Measurements from ENCODE around the gene CLEC16A.

The CLEC16A gene

DNA sequence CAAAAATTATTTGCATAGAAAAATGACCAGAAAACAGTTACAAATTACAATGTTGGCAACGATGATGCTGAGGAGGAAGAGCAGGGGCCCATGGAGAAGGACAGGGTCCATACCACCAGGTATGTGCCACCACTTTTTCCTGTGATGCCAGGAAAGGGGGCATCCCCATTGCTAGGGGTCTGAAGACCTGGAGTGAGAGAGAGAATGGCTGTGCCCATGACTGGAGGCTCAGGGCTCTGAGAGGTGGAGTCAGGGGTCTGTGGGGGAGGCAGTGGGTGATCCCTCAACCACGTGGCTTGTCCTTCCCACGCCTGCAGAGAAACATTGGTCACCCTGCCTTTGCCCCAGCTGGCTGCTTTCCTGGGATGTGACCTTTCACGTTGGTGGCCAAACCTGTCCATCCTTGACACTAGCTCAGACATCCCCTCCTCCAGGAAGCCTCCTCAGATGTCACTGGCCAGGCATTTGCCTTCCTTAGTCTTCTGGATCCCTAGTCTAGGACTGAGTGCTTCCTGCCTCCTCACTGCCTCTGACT is 260.2 kb downstream of the CLEC16A start:
- no peak for TF ChIP-seq ZNF274 (IDR thresholded peaks at IDR 0.05; ENCODE audit: low read depth, low read length)
- H3K4me3 ChIP-seq (ENCODE audit: low read length) = no peak overlapping the region

DNA sequence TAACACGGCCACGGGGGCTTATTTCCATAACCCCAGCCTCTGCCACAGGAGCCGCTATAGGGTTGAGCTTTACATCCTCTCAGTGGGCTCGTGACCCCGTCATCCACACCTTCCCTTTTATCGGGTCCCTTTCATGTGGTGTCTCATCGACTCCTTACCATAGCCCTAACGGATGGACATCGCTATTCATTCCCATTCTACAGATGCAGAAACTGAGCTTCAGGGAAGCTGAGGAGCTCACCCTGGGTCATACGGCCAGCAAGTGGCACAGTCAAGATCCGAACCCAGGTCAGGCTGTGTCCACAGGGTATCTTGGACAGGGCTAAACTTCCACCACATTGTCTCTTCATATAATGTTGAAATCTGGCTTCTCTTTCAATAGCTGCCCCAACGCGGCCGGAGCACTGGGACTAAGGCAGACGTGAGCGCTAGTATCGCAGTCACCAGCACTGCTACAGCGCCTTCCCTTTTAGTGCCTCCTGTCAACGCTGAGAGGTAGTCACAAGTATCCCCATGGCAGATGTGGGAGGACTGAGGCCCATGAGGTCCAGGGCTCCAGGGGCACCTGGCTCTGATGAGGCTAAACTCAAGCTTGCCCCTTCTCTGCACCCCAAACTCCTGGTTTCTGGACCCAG is 260.8 kb downstream of the CLEC16A start:
- no peak overlapping the region for H3K4me3 ChIP-seq (ENCODE audit: low read length)
- TF ChIP-seq ZNF274 (IDR thresholded peaks at IDR 0.05; ENCODE audit: low read depth, low read length) = no peak

DNA sequence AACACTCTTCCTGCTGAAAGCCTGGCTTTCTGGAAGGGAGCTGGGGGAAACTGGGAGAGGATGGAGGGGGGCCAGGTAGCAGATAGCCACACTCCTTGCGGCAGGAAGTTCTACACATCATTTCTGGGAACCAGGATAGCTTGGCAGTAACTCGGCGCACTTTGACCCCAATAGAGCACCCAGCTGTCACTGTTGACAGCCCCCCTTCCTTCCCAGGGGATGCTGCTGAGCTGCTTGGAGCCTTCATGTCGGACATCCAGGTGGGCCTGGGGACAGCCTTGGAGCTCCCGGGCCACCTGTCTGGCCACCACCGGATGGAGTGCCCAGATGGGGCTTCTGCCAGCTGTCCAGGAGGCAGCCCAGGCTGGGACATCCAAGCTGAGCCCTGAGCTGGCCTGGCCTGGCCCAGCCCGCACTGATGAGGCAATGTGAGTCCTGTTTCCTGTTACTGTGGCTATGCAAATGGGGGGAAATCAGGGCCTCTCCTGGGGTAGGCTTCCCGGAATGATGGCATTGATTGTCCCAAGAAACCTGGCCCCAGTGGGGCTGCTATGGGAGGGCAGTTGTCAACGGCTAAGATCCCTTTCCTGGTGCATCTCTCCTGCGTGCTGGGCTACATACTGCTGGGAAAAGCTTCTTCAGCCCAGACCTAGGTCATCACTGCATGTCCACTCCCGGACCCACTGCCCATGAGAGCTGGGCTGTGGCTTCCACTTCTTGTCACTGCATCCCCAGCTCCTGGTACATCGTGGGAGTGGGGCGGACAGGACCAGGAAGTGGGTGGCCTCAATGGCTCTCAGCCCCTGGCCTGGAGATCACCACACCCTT is 261.6 kb downstream of the CLEC16A start:
- H3K4me3 ChIP-seq (ENCODE audit: low read length) = no peak overlapping the region
- no peak for TF ChIP-seq ZNF274 (IDR thresholded peaks at IDR 0.05; ENCODE audit: low read depth, low read length)

DNA sequence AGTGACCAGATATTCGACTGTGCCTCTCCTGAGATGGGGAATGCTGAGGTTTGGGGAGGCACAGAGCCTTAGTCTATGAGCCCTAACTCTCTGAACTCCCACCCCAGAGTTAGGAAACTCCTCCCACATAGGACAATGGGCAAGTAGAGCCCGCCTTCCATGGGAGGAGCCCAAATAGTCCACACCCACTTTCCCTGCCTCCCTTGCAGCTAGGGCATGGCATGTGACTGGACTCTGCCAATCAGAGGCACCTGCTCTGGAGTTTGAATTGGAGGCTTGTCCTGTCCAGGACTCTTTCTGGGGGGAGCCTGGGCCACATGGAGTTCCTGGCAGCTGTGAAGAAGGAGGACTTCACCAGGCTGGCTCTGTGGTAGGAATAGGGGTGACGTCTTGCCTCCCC is 263.3 kb downstream of the CLEC16A start:
- H3K4me3 ChIP-seq (ENCODE audit: low read length) = no peak overlapping the region
- TF ChIP-seq ZNF274 (IDR thresholded peaks at IDR 0.05; ENCODE audit: low read depth, low read length) = no peak

DNA sequence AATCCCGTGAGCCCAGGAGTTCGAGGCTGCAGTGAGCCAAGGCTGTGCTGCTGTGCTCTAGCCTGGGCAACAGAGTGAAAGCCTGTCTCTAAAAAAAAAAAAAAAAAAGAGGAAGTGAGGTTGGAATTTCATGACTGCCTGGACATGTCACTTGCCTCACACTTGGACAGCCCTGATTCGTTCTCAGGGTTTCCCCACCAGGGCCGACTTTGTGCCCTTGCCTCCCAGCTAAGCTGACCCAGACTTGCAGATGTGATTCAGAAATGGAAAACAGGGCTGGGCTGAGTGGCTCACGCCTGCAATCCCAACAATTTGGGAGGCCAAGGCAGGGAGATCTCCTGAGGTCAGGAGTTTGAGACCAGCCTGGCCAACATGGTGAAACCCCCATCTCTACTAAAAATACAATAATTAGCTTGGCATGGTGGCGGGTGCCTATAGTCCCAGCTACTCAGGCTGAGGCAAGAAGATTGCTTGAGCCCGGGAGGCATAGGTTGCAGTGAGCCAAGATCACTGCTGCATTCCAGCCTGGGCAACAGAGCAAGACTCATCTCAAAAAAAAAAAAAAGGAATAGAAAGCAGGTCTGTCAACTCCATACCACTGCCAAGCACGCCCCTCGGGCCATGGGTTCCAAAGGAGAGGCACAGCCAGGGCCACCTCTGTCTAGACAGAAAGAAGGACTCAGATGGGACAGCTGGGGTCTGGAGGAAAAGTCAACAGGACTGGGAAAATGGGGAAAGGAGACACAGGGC is 264.7 kb downstream of the CLEC16A start:
- TF ChIP-seq ZNF274 (IDR thresholded peaks at IDR 0.05; ENCODE audit: low read depth, low read length) = no peak
- no peak overlapping the region for H3K4me3 ChIP-seq (ENCODE audit: low read length)

DNA sequence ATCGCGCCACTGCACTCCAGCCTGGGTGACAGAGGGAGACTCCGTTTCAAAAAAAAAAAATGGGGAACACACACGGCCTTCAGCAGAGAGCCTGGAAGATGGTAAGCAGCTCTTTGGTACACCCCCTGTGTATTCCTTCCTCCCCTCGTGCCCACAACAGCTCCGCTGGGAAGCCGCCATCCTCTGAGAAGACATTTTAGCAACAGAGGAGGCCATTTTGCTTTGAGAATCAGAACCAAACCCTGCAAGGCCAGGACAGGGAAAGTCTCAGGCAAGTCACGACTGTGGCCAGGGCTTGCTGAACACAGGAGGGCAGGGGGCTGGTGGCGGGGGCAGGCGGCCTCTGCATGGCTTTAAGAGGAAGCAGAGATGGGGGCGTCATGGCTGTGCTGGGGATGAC is 265.9 kb downstream of the CLEC16A start:
- no peak for TF ChIP-seq ZNF274 (IDR thresholded peaks at IDR 0.05; ENCODE audit: low read depth, low read length)
- H3K4me3 ChIP-seq (ENCODE audit: low read length) = no peak overlapping the region

DNA sequence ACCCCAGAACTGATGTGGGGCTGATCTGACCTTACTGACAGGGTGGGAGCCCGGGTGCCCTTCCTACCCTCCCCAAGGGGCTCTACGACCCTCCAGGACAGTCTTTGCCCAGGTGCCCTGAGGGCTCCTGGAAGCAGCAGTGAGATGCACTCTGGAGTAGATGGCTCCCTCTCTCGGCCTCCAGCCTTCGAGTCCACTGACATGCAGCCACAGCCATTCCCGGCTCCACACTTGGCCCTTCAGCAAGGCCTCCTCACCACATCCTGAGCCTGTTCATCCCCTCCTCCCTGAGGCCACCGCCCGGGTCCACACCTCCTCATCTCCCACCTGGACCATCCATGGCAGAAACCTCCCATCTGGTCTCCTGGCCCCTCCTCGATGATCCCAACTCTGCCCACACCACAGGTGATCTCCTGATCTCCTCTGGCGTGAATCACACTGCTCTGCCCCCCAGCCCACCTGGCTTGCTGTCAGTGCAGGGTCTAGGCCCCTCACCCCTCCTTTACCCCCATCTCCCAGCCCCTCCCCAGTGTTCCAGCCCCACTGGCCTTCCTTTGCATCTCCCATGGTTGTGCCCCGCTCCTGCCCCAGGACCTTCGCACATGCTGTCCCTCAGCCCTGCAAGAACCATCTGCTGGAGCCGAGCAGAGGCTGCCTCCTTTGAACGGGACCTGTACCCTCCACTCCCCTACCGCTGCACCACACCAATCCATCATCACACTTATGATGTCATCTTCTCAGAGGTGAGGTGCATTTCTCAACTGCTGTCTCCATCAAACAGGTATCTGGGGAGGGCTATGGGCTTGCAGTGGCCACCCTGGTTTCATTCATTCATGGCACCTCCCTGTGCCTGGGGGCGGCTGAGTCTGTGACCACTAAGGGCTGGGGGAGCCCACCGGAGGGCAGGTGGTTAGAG is 267.0 kb downstream of the CLEC16A start:
- H3K4me3 ChIP-seq (ENCODE audit: low read length) = no peak overlapping the region
- TF ChIP-seq ZNF274 (IDR thresholded peaks at IDR 0.05; ENCODE audit: low read depth, low read length) = no peak

DNA sequence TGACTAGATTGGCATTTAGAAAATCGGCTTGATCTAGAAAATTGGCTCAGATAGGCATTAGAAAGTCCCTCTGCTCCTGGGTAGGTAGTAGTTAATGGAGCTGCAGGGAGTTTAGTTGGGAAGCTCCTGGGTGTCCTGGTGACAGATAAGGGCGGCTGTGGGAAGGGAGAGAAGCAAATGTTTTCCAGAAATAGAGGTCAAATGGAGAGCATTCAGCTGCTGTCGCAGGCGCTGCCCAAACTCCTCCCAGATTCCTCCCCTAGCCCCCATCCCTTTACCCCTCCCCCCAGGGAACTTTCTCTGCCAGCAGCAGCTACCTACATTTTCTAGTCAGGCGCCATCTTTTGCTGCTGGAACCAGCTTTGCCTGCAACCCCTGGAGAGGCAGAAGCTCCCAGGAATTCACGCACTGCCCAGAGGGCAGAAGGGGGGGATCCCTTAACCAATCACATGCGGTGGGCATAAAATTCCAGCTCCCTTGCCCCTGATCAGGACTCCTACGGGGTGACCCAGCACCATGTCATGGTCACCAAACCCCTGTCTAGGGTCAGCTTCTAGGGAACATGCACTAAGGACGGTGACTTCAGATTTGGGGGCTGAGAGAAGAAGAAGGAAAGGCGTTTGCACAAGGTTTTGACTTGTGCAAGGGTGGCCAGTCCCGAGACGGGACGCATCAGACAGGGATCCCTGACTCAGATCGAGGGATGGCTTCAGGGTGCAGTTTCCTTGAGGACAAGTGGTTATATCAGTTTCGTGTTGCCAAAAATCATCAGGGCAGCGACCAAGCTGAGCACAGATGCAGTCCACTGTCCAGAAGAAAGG is 267.8 kb downstream of the CLEC16A start:
- no peak overlapping the region for H3K4me3 ChIP-seq (ENCODE audit: low read length)
- TF ChIP-seq ZNF274 (IDR thresholded peaks at IDR 0.05; ENCODE audit: low read depth, low read length) = no peak

DNA sequence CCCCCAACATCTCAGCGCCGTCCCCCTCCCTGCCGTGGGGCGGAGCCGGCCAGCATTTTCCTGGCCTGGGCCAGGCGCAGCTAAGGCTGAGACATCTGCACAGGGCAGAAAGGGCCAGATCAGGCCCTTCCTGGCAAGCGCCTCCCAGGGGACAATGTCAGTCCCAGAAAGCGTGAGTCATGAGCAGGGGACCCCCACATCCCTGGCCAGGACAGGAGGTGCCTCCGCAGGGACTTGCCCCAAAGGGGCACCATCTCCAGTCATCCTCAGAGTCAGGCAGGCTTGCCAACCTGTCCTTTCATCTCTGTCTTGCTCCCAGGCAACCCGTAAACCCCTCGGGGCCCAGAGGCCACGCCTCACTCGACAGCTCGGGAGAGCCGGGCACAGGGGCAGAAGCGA is 268.4 kb downstream of the CLEC16A start:
- TF ChIP-seq ZNF274 (IDR thresholded peaks at IDR 0.05; ENCODE audit: low read depth, low read length) = no peak
- H3K4me3 ChIP-seq (ENCODE audit: low read length) = no peak overlapping the region

DNA sequence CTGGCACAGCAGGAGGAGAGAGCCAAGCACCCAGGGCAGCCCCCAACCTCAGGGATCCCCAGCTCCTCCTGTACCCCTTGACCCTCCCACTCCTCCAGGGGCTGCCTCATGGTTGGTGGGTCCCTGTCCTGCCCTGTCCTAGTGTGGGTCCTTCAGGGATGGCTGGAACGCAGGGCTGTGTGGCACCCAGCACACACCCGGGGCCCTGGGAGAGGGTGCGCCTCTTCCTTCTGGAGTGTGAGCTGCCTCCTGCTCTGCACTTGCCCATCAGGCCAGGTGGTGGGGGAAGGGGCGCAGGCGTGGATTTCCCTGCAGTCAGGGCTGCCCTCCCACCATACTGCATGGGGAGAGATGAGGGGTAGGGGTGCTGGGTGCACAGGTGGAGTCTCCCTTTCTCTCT is 269.0 kb downstream of the CLEC16A start:
- no peak overlapping the region for H3K4me3 ChIP-seq (ENCODE audit: low read length)
- TF ChIP-seq ZNF274 (IDR thresholded peaks at IDR 0.05; ENCODE audit: low read depth, low read length) = no peak

DNA sequence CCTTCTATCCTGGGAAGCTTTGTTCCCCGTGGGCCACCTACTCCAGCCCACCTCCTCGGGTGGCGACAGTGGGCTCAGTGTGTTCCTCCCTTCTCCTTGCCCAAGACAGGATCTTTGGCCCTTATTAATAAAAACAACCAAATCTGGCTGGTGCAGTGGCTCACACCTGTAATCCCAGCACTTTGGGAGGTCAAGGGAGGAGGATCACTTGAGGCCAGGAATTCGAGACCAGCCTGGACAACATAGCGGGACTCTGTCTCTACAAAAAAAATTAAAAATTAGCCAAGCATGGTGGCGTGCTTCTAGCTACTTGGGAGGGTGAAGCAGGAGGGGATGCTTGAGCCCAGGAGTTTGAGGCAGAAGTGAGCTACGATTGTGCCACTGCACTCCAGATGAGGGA is 269.4 kb downstream of the CLEC16A start:
- H3K4me3 ChIP-seq (ENCODE audit: low read length) = no peak overlapping the region
- TF ChIP-seq ZNF274 (IDR thresholded peaks at IDR 0.05; ENCODE audit: low read depth, low read length) = no peak

DNA sequence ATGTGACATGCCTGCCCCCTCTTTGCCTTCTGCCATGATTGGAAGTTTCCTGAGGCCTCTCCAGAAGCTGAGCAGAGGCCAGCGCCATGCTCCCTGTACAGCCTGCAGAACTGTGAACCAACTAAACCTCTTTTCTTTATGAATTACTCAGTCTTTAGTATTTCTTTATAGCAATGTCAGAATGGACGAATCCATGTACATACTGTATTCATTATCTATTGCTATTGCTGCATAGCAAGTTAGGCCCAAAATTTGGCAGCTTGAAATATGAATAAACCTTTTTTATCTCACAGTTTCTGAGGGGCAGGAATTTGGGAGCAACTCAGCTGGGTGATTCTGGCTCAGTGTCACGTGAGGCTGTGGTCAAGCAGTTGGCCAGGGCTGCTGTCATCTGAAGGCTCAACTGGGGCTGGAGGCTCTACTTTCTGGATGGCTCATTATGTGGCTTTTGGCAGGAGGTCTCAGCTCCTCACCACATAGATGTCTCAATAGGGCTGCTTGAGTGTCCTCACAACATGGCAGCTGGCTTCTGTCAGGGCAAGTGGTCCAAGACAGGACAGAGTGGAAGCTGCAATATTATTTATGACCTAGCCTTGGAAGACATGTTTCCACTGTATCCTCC is 271.7 kb downstream of the CLEC16A start:
- no peak for TF ChIP-seq ZNF274 (IDR thresholded peaks at IDR 0.05; ENCODE audit: low read depth, low read length)
- H3K4me3 ChIP-seq (ENCODE audit: low read length) = no peak overlapping the region

Measured in GM08714 (cell line).